Right atrium auricular region (tissue), 2 donors: Measurements from ENCODE around the gene CCDC24. TPM values are rescaled to one million over a fixed set of nuclear protein-coding genes. Genes with fewer than 3 reads are reported as not detected.

Experiments used
- DNase-seq: peaks from one replicate; pipeline ENCODE4 v3.0.0-alpha.2; 2019; ENCODE audit warnings: low spot score
- H3K27ac ChIP-seq, 2 donors: fragments of 200-600 bp; sonication (generic); 1 replicate in 1 of 2; 2 replicates in 1 of 2; pipeline ENCODE4 v1.5.1; 2016 to 2019
- H3K27me3 ChIP-seq, 2 donors: fragments of 200-600 bp; sonication (generic); one replicate each; pipeline versions ENCODE4 v1.5.1 to v1.6.0; 2017 to 2019
- H3K36me3 ChIP-seq: fragments of 200-600 bp; sonication (generic); one replicate; pipeline ENCODE4 v1.5.1; 2016
- H3K4me1 ChIP-seq, 2 donors: fragments of 200-600 bp; sonication (generic); one replicate each; pipeline versions ENCODE4 v1.5.1 to v1.6.0; 2017 to 2019
- H3K4me3 ChIP-seq, 2 donors: fragments of 200-600 bp; sonication (generic); 1 replicate in 1 of 2; 2 replicates in 1 of 2; pipeline ENCODE4 v1.5.1; 2017 to 2019; ENCODE audit warnings: mild to moderate bottlenecking in 1 of 2, moderate library complexity in 1 of 2
- H3K9me3 ChIP-seq, 2 donors: fragments of 200-600 bp; sonication (generic); one replicate each; pipeline ENCODE4 v1.5.1; 2019
- total RNA-seq, 2 donors: library from RNA; depleted of rRNA; stranded (reverse); fragments of >200 nt; gene quantifications; one replicate each; pipeline ENCODE4 v1.1.0, GENCODE V29; 2016
- TF ChIP-seq, protein P1 (sequence below), 2 donors: fragments of 200-600 bp; sonication (generic); IDR thresholded peaks; one replicate each; pipeline ENCODE4 v1.5.1; 2019; ENCODE audit warnings: antibody characterized with exemption in 2 of 2

The CCDC24 gene
- total RNA-seq, 2 donors from 2014 or later: 1.6 to 2.0 TPM

GRCh38 chr1:43960798-43961197, 30.6 kb upstream of the CCDC24 start:
- Histone ChIP-seq H3K4me3 (no peak overlapping the region), H3K4me1 (no peaks in the 10 kb centered on the region), H3K9me3 (no peaks in the 10 kb centered on the region), H3K27me3 (no peaks in the 10 kb centered on the region), H3K27ac (no peak overlapping the region), H3K36me3 (peaks cover 54% of the 10 kb centered on the region)
- TF ChIP-seq, protein P1, sequence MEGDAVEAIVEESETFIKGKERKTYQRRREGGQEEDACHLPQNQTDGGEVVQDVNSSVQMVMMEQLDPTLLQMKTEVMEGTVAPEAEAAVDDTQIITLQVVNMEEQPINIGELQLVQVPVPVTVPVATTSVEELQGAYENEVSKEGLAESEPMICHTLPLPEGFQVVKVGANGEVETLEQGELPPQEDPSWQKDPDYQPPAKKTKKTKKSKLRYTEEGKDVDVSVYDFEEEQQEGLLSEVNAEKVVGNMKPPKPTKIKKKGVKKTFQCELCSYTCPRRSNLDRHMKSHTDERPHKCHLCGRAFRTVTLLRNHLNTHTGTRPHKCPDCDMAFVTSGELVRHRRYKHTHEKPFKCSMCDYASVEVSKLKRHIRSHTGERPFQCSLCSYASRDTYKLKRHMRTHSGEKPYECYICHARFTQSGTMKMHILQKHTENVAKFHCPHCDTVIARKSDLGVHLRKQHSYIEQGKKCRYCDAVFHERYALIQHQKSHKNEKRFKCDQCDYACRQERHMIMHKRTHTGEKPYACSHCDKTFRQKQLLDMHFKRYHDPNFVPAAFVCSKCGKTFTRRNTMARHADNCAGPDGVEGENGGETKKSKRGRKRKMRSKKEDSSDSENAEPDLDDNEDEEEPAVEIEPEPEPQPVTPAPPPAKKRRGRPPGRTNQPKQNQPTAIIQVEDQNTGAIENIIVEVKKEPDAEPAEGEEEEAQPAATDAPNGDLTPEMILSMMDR (IDR thresholded peaks at IDR 0.05): no peak
- no peak for DNase-seq

DNA sequence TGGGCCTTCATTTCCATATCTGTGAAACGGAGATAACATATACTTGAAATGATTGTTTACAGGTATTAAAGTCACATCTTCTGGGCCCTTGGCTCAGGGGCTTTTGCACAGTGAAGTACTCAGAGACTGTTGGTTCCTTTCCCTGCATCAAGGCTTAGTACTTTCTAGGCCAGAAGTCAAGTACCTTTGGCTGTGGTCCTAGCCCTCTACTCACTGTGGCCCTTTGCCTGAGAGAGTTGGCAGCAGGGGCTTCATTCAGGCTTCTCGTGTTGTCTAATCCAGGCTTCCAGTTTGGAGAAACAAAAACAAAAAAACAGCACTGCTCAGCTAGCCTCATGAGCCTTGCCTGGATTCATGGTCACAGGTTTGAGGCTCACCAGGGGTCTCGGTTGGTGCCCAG, 29.7 kb upstream of the CCDC24 start:
- no peak overlapping the region for H3K27ac ChIP-seq
- no peaks in the 10 kb centered on the region for H3K9me3 ChIP-seq
- H3K4me3 ChIP-seq: no peak overlapping the region
- TF ChIP-seq, protein P1 (IDR thresholded peaks at IDR 0.05): no peak
- H3K27me3 ChIP-seq: no peaks in the 10 kb centered on the region
- H3K4me1 ChIP-seq: no peaks in the 10 kb centered on the region
- DNase-seq: no peak
- H3K36me3 ChIP-seq: peaks cover 49% of the 10 kb centered on the region

GRCh38 chr1:43962324-43962723, 29.1 kb upstream of the CCDC24 start:
- Histone ChIP-seq H3K27me3 (no peaks in the 10 kb centered on the region), H3K36me3 (peaks cover 43% of the 10 kb centered on the region)

DNA sequence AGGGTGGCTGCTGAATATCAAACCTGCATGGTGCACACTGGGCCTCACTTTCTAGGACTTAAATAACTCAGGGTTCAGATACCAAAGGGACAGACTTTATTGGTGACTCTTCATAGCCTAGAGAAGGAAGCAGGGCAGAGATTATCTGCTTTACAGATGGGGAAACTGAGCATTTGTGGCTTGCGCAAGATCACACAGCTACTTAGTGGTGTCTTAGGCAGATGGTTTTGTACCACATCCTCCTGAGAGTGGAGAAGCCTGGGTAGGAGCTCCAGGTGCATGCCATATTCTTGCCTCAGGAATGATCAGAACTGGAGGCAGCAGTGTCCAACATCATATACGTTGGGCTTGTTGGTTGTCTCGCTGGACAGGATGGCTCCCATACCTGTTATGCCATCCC, 28.4 kb upstream of the CCDC24 start:
- Histone ChIP-seq H3K4me3 (no peak overlapping the region), H3K4me1 (no peaks in the 10 kb centered on the region), H3K27ac (no peak overlapping the region), H3K36me3 (peaks cover 36% of the 10 kb centered on the region), H3K9me3 (no peaks in the 10 kb centered on the region), H3K27me3 (no peaks in the 10 kb centered on the region)
- DNase-seq: no peak
- TF ChIP-seq, protein P1 (IDR thresholded peaks at IDR 0.05): no peak

More at GRCh38 chr1:43962324-43962723, 29.1 kb upstream of the CCDC24 start:
- Histone ChIP-seq H3K9me3 (no peaks in the 10 kb centered on the region), H3K27ac (no peak overlapping the region), H3K4me1 (no peaks in the 10 kb centered on the region), H3K4me3 (no peak overlapping the region)
- TF ChIP-seq, protein P1 (IDR thresholded peaks at IDR 0.05): no peak
- no peak for DNase-seq

DNA sequence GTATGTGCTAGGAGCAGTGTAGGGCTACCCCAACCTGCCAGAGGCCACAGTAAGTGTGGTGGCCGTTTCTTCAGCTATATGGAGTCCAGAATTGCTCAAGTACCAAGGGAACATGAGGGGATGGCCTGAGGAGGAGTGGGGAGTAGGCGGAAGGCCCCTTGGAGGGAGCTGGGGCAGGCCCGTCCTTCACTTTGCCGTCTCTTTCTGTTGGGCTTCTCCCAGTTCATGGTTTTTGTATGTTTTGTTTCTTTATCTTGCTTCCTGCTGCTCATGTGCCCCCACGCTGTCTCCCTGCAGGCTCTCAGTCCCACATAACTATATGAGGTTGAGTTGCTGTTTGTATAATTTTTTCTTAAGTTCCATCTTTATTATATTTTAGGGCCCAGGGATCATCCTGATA, 27.5 kb upstream of the CCDC24 start:
- no peak for DNase-seq
- H3K4me1 ChIP-seq: no peaks in the 10 kb centered on the region
- peaks cover 27% of the 10 kb centered on the region for H3K36me3 ChIP-seq
- no peak overlapping the region for H3K4me3 ChIP-seq
- no peak overlapping the region for H3K27ac ChIP-seq
- H3K9me3 ChIP-seq: no peaks in the 10 kb centered on the region
- TF ChIP-seq, protein P1 (IDR thresholded peaks at IDR 0.05): no peak
- H3K27me3 ChIP-seq: no peaks in the 10 kb centered on the region

- DNase-seq: no peak
- TF ChIP-seq, protein P1 (IDR thresholded peaks at IDR 0.05): no peak
- H3K9me3 ChIP-seq: no peaks in the 10 kb centered on the region
- no peak overlapping the region for H3K4me3 ChIP-seq
- peaks cover 16% of the 10 kb centered on the region for H3K36me3 ChIP-seq
- no peak overlapping the region for H3K27ac ChIP-seq
- H3K4me1 ChIP-seq: peaks cover 0 to 7% of the 10 kb centered on the region in 2 donors
- H3K27me3 ChIP-seq: no peaks in the 10 kb centered on the region
Measured at GRCh38 chr1:43965316-43965715, 26.1 kb upstream of the CCDC24 start.
